Smooth muscle cell (in vitro differentiated cells): Measurements from ENCODE around the gene HSF5. TPM values are rescaled to one million over a fixed set of nuclear protein-coding genes. Genes with fewer than 3 reads are reported as not detected.
"Not testable (repeated sequence)": the region's sequence is repeated elsewhere in the genome, so short reads cannot be mapped to it uniquely, and the experiment has no call there.

Experiments used
- DNase-seq: peaks from one replicate; lab custom pipeline; 2025; ENCODE audit not compliant: unreplicated experiment; lab: John Stamatoyannopoulos, UW
- H2AFZ ChIP-seq: fragments of 200-600 bp; sonication (generic); 2 replicates; pipeline ENCODE4 v1.6.0; 2016; ENCODE audit warnings: antibody characterized with exemption, low read depth, mild to moderate bottlenecking
- H3F3A ChIP-seq: fragments of 200-600 bp; sonication (generic); 2 replicates; pipeline ENCODE4 v1.6.0; 2017; ENCODE audit warnings: antibody characterized with exemption, low read depth
- H3K27ac ChIP-seq: fragments of 200-600 bp; sonication (generic); 2 replicates; pipeline ENCODE4 v1.5.1; 2016; ENCODE audit warnings: low read depth, mild to moderate bottlenecking
- H3K27me3 ChIP-seq: fragments of 200-600 bp; sonication (generic); 2 replicates; pipeline ENCODE4 v1.6.1; 2016; ENCODE audit warnings: low read depth, mild to moderate bottlenecking
- H3K36me3 ChIP-seq: fragments of 200-600 bp; sonication (generic); 2 replicates; pipeline ENCODE4 v1.5.1; 2016; ENCODE audit warnings: low read depth
- H3K4me1 ChIP-seq: fragments of 200-600 bp; sonication (generic); 2 replicates; pipeline ENCODE4 v1.5.1; 2016; ENCODE audit warnings: low read depth
- H3K4me2 ChIP-seq: fragments of 200-600 bp; sonication (generic); 2 replicates; pipeline ENCODE4 v1.6.0; 2016; ENCODE audit warnings: mild to moderate bottlenecking
- H3K4me3 ChIP-seq: fragments of 200-600 bp; sonication (generic); 2 replicates; pipeline ENCODE4 v1.5.1; 2016; ENCODE audit warnings: mild to moderate bottlenecking
- H3K79me2 ChIP-seq: fragments of 200-600 bp; sonication (generic); 2 replicates; pipeline ENCODE4 v1.6.0; 2016; ENCODE audit warnings: low read depth, mild to moderate bottlenecking
- H3K9ac ChIP-seq: fragments of 200-600 bp; sonication (generic); 2 replicates; pipeline ENCODE4 v1.6.0; 2016; ENCODE audit warnings: low read depth
- H3K9me3 ChIP-seq: fragments of 200-600 bp; sonication (generic); replicated peaks from 2 replicates; pipeline ENCODE4 v1.5.1; 2016; ENCODE audit warnings: low read depth
- H4K20me1 ChIP-seq: fragments of 200-600 bp; sonication (generic); 2 replicates; pipeline ENCODE4 v1.6.0; 2016; ENCODE audit warnings: low read depth
- CTCF ChIP-seq: fragments of 200-600 bp; sonication (generic); IDR thresholded peaks from 2 replicates; pipeline ENCODE4 v1.5.1; 2017; ENCODE audit warnings: borderline replicate concordance, mild to moderate bottlenecking, antibody characterized with exemption; ENCODE audit not compliant: insufficient read depth, poor library complexity, severe bottlenecking
- WGBS: methylation state at CpG from one replicate; pipeline ENCODE4 v1.1.7; 2016; ENCODE audit warnings: low lambda C conversion rate; 5-methylcytosine and 5-hydroxymethylcytosine counted together
- polyA plus RNA-seq: library from polyadenylated mRNA; unstranded; fragments of >200 nt; fragmentation: Nextera tagmentation; extraction: Ambion mirVana; gene quantifications from 2 replicates; pipeline ENCODE4 v1.2.1, GENCODE V29; 2016
- total RNA-seq: library from RNA; depleted of rRNA; stranded (reverse); fragments of >200 nt; gene quantifications from 2 replicates; pipeline ENCODE4 v1.2.3, GENCODE V29; 2014

The HSF5 gene
- total and polyA plus RNA-seq, 2 experiments from 2014 or later: not detected

DNA sequence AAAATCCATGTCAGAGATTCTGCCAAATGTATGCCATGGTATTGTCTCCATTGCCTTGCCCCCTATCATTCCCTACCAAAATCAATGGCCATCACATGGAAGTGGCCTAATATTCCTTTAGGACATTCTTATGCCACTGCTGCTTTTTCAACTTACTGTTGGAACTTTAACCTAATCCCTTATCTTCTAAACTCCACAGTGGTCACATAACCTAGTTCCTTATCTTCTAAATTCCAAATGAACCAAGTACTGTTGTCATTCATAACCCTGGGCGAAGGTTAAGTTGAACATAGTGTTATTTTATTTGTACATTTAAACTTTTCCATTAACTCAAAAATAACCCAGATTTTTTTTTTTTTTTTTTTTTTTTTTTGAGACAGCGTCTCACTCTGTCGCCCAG lies 3.6 kb downstream of the HSF5 start:
- H2AFZ ChIP-seq: no peak overlapping the region
- H3K79me2 ChIP-seq: no peaks in the 10 kb centered on the region
- no peak overlapping the region for H3K4me2 ChIP-seq
- H3F3A ChIP-seq: no peaks in the 10 kb centered on the region
- 92% methylated on average over 3 of the region's 3 CpGs for WGBS
- H3K4me3 ChIP-seq: no peak overlapping the region
- no peak for TF ChIP-seq CTCF
- H4K20me1 ChIP-seq: no peaks in the 10 kb centered on the region
- no peaks in the 10 kb centered on the region for H3K4me1 ChIP-seq
- no peaks in the 10 kb centered on the region for H3K9me3 ChIP-seq
- H3K36me3 ChIP-seq: no peaks in the 10 kb centered on the region
- no peak for DNase-seq
- H3K27ac ChIP-seq: no peak overlapping the region
- H3K9ac ChIP-seq: no peak overlapping the region
- H3K27me3 ChIP-seq: no peaks in the 10 kb centered on the region

GRCh38 chr17:58481798-58482197 lies 6.4 kb downstream of the HSF5 start:
- not testable (repeated sequence) for H3K9me3 ChIP-seq, H3K27me3 ChIP-seq, H3K36me3 ChIP-seq, H3K4me3 ChIP-seq, H2AFZ ChIP-seq, H3K27ac ChIP-seq, H3K9ac ChIP-seq, H4K20me1 ChIP-seq, H3K4me1 ChIP-seq, DNase-seq, H3K4me2 ChIP-seq, H3K79me2 ChIP-seq, H3F3A ChIP-seq
- WGBS: 88% methylated on average over 5 of the region's 5 CpGs

- H3K4me2 ChIP-seq: no peak overlapping the region
- DNase-seq: no peak
- WGBS: 87% methylated on average over 6 of the region's 6 CpGs
Observed at GRCh38 chr17:58480090-58480489, 8.1 kb downstream of the HSF5 start.

GRCh38 chr17:58476812-58477211 lies 11.4 kb downstream of the HSF5 start:
- Histone ChIP-seq H3K9me3 (no peaks in the 10 kb centered on the region), H2AFZ (no peak overlapping the region), H4K20me1 (no peaks in the 10 kb centered on the region), H3K4me3 (no peak overlapping the region), H3K4me1 (no peaks in the 10 kb centered on the region), H3K4me2 (no peak overlapping the region), H3K36me3 (no peaks in the 10 kb centered on the region), H3F3A (no peaks in the 10 kb centered on the region), H3K27ac (no peak overlapping the region), H3K79me2 (no peaks in the 10 kb centered on the region), H3K9ac (no peak overlapping the region), H3K27me3 (no peaks in the 10 kb centered on the region)
- TF ChIP-seq CTCF: no peak
- no peak for DNase-seq
- 84% methylated on average over 18 of the region's 18 CpGs for WGBS

More at GRCh38 chr17:58480090-58480489, 8.1 kb downstream of the HSF5 start:
- H2AFZ ChIP-seq: no peak overlapping the region
- H4K20me1 ChIP-seq: no peaks in the 10 kb centered on the region
- no peak overlapping the region for H3K4me3 ChIP-seq
- TF ChIP-seq CTCF: no peak
- no peaks in the 10 kb centered on the region for H3K79me2 ChIP-seq
- H3F3A ChIP-seq: no peaks in the 10 kb centered on the region
- no peaks in the 10 kb centered on the region for H3K36me3 ChIP-seq
- H3K4me1 ChIP-seq: no peaks in the 10 kb centered on the region
- no peaks in the 10 kb centered on the region for H3K27me3 ChIP-seq
- no peak overlapping the region for H3K27ac ChIP-seq
- H3K9me3 ChIP-seq: no peaks in the 10 kb centered on the region
- H3K9ac ChIP-seq: no peak overlapping the region
